NCI-H526 treated with DMSO at 0.1 percent for 48 hours (cell line): ENCODE data around the gene TACC2.

ENCODE experiments used
- DNase-seq: peaks from one replicate; lab custom pipeline; 2025; lab: John Stamatoyannopoulos, UW

TACC2 gene

DNA sequence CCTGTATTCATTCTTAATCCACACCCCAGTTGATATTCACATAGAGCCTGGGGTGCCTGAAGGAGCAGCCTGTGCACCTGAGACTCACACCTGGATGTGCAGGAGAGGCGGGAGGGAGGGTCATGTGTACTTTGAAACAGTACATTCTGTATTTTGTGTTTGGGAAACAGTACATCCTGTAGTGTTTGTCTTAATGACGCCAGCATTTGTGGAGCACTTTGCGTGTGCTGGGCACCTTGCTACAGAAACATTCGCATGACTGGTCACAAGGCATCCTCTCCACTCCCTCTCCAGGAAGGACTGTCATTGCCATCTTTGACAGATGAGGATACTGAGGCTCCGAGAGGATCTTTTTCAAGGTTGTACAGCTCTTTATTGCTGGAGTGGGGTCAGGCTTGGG, 132.1 kb downstream of the TACC2 start:
- no peak for DNase-seq

GRCh38 chr10:122122493-122122892, 133.5 kb downstream of the TACC2 start:
- no peak for DNase-seq

- DNase-seq: no peak
Measured at GRCh38 chr10:122123186-122123585, 134.2 kb downstream of the TACC2 start.

DNA sequence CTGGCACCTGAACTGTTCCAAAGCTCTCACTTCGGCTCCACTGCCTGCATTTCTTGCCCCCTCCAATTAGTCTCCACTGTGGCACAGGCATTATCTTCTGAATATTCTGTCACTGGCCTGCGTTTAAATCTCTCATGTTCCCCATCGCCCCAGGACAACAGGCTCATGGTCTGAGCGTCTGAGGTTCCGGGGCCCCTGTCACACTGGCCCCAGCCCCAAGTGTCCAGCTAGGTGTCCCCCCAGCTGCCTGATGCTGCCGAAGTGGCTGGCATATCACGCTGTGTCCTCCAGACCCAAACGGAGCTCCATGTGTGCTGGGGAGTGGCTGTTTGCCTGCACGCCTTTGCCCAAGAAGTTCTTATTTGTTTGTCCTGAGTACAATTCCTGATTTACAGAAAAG, 135.4 kb downstream of the TACC2 start:
- no peak for DNase-seq

DNA sequence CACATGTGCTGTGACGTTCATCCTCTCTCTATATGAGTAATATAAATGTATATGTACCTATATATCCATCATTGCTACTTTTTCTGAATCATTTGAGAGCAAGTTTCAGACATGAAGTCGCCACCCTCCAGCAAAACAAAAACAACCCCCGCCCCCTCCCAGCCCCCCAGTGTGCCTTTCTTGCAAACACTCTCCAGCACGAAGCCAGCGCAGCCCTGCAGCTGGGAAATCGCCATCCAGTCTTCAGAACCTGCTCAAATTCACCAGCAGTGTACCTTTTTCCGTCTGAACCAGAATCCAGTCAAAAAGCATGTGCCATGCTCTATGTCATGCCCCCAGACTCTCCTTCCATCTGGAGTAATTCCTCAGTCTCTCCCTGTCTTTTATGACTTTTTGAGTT, 135.8 kb downstream of the TACC2 start:
- no peak for DNase-seq

- DNase-seq: no peak
Measured at GRCh38 chr10:122126763-122127659, 138.0 kb downstream of the TACC2 start.

GRCh38 chr10:122127943-122128342, 139.0 kb downstream of the TACC2 start:
- no peak for DNase-seq

GRCh38 chr10:122128357-122128756, 139.4 kb downstream of the TACC2 start:
- no peak for DNase-seq

DNA sequence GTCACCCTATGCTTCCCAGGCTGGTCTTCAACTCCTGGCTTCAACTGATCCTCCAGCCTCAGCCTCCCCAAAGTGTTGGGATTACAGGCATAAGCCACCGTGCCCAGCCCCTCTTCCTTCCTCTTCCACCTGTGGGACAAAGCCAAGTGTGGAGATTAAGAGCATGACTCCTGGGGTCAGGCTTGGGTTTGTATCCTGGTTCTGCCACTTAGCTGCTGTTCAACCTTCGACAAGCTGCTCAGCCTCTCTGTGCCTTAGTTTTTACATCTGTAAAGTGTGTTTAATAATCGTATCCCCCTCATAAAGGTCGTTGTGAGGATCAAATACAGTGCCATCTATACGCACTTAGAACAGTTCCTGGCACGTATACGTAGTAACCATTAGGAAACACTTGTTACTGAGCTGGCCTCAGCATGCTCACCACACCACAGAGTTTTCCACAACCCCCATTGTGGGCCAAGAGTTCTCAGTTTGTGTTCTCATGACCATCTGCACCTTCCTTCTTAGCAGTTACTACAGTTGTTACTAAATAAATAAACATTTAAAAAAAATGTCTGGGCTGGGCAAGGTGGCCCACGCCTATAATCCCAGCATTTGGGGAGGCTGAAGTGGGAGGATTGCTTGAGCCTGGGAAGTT, 141.6 kb downstream of the TACC2 start:
- no peak for DNase-seq

DNA sequence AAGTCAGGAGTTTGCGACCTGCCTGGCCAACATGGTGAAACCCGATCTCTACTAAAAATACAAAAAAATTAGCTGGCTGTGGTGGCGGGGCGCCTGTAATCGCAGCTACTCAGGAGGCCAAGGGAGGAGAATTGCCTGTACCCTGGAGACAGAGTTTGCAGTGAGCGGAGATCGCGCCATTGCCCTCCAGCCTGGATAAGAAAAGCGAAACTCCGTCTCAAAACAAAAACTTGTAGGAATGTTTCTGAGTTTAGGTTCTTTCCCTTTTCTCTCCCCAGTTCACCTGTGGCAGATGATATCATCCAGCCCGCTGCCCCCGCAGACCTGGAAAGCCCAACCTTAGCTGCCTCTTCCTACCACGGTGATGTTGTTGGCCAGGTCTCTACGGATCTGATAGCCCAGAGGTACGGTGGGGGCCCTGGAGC, 143.4 kb downstream of the TACC2 start:
- no peak for DNase-seq

GRCh38 chr10:122132882-122133565, 144.1 kb downstream of the TACC2 start:
- DNase-seq: no peak

- no peak for DNase-seq
Measured at GRCh38 chr10:122135251-122136025, 146.5 kb downstream of the TACC2 start.

DNA sequence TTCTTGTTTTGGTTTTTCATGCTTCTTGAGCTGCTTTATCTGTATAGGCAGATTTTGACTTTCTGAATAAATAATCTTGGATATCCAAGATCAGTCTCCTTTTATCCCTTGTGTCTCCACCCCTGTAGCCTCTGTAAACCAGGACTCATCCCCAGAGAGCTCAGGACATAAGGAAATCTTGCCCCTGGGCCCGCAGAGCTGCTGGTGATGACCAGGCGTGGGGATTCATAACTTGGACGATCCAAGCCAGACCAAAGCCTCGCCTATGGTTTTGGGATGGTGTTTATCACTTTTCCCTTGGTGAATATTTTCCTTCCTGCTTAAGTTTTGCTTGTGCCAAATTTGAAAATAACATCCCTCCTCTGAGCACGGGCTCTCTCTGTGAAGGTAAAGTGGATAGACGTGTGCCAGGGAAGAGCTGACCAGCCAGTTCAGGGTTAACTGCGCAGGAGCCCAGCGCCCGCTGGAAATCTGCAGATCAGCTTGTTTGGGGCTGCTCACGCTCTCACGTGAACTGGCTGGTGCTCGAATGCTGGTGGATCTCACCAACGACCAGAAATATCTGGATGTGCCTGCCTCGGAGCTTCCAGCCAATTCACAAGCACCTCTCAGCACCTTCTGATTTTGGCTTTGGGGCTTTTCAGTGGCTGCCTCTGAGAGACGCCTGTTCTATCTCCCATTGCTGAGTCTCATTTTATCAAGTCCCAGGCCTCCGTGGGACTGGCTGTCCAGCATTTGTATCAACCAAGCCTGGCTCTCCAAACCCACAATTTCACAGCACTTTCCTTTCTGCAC, 150.1 kb downstream of the TACC2 start:
- DNase-seq: no peak

- no peak for DNase-seq
Measured at GRCh38 chr10:122139627-122140170, 150.7 kb downstream of the TACC2 start.

GRCh38 chr10:122140461-122140902, 151.5 kb downstream of the TACC2 start:
- DNase-seq: no peak

DNA sequence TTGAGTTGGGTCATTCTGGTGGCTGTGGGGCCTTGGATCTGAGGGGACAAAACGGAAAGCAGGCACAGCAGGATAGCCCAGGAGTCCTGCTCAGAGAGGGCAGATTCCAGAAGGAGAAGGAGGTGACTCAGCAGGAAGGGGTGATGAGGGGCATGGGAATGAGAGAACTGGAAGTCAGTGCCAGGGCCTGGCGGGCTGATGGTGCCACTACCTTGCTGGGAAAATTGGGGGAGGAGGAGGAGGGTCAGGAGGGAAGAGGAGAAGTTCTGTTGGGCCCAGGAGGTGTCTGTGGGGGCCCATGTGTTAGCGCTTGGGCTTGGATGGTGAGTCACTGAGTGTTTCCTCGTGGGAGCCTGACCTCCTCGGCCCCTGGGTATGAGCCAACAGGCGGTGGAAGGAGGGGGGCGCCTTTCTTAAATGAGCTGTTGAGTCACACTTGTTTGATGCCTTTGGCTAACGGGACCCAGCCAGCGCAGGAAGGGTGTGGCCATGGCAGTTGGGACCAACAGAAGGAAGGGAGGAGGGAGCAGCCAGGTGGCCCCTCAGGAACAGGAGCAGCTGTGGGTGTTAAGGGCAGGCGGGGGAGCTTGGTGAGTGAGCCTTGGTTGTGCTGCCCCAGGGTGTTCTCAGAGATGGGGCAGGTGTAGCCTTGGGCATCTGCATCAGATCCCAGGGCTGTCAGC, 152.1 kb downstream of the TACC2 start:
- no peak for DNase-seq

DNA sequence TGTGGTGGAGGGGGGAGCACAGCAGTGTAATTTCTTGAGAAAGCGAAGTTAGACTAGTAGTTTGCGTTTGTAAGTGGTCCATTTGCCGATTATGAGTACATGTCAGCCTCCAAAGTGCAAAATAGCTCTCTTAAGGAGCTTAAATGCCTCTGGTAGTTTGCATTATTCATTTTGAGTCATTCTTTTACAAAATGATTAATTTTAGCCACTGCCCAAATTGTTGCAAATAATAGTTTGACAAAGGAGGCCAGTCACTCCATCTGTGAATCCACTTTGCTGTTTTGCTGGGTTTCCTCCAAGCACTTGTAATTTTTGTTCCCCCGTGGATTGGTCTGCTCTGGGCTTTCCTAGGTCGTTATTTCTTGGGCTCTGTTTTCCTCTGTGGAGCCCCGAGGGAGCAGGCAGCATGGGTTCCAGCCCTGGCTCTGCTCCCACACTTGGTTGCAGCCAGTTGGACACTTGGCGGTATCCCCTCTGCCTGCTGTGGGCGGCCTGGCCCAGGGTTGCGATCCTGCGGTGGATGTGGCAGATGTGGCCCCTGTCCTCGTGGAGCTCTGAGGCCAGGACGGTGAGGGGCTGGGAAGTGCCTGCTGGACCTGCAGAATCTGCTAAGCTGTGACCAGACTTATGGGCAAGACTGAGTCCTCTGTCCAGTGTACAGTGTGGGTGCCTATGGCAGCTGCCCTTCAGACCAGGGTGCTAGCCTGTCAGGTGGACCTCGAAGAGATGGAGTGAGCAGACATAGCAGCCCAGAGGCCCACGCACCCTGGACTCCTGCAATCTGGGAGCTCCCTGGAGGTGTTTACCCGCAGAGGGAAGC, 153.1 kb downstream of the TACC2 start:
- DNase-seq: no peak

DNA sequence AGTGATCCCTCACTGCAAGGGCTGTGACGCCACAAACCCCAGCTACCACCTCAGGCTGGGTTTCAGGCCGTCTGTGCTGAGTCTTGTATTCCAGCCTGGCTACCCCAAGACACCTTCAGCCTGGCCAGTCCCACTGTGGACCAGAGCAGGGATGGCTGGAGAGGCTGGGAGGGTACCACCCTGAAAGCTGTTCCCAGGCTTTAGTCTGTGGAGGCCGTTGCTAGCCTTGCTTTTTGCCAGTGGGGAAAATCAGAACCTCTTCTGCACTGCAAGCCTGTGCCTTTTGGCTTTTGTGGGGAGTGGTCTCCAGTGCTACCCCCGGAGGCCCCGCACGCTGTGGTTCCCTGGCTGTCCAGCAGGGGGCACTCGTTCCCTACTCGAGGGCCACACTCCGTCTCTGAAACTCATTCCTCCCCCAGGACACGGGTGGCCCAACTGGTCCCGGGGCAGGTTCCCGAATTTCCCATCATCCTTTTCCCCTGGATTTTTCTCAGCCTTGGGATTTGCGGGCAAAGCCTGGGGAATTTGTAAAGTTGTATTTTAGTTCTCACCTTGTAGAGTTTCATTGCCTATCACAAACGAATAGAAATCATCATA, 153.8 kb downstream of the TACC2 start:
- DNase-seq: no peak

DNA sequence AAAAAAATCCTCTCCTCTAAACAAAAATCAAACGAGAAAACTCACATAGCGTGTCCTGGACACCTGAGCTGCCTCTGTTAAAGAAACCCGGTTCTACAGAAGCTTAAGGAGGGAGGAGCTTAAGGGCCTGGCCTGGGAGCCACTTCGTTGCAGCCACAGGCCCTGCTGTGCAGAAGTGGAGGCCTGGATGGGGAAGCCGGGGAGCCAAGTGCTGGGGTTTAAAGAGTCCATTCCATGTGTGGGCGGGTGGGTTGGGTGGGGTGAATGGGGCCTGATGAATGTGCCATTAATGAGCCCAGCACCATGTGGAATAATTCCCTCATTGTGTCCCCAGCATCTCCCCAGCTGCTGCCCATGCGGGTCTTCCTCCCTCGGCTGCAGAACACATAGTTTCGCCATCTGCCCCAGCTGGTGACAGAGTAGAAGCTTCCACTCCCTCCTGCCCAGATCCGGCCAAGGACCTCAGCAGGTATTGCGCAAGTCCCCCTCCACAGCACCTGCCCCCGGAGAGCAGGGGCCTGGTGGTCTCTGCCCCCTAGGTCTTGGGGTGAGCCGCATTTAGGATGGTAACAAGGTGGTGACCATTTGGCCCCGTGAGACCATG, 154.4 kb downstream of the TACC2 start:
- no peak for DNase-seq
